Fibroblast of lung (primary cell): ENCODE results near the gene PDS5B. TPM values are rescaled to one million over a fixed set of nuclear protein-coding genes. Genes with fewer than 3 reads are reported as not detected.
A peak's percentile ranks its signal among the peaks of the same experiment; 100 is the strongest.

Experiments used
- DNase-seq, 2 donors: peaks; one replicate each; pipeline versions ENCODE4 v3.0.0 to v3.0.0-alpha.2; 2010; ENCODE audit warnings: low read depth in 2 of 2
- H2AFZ ChIP-seq: 2 replicates; pipeline ENCODE4 v1.5.1; 2012; ENCODE audit warnings: low read length, control low read depth, inconsistent platforms
- H3K27ac ChIP-seq: 2 replicates; pipeline ENCODE4 v1.5.1; 2011; ENCODE audit warnings: low read length, control low read depth; ENCODE audit not compliant: insufficient read depth
- H3K27me3 ChIP-seq: 2 replicates; pipeline ENCODE4 v1.5.1; 2011; ENCODE audit warnings: mild to moderate bottlenecking, low read length; ENCODE audit not compliant: control insufficient read depth, insufficient read depth
- H3K36me3 ChIP-seq: 2 replicates; pipeline ENCODE4 v1.5.1; 2011; ENCODE audit warnings: low read length; ENCODE audit not compliant: control insufficient read depth, insufficient read depth
- H3K4me1 ChIP-seq: 2 replicates; pipeline ENCODE4 v1.5.1; 2011; ENCODE audit warnings: low read length; ENCODE audit not compliant: control insufficient read depth, insufficient read depth; ENCODE audit errors: extremely low read depth
- H3K4me2 ChIP-seq: 2 replicates; pipeline ENCODE4 v1.5.1; 2011; ENCODE audit warnings: low read length, control low read depth; ENCODE audit not compliant: insufficient read depth; ENCODE audit errors: extremely low read depth
- H3K4me3 ChIP-seq, 4 experiments: fragments of 200-600 bp in 1 of 4; sonication (generic) in 1 of 4; replicated peaks in 1 of 4; 2 replicates each; pipeline ENCODE4 v1.5.1; 2011 to 2016; ENCODE audit warnings: low read length in 4 of 4, low read depth in 3 of 4, mild to moderate bottlenecking in 3 of 4, control low read depth in 2 of 4, inconsistent platforms in 1 of 4, mixed read lengths in 1 of 4; ENCODE audit not compliant: insufficient read depth in 1 of 4; ENCODE audit errors: control extremely low read depth in 1 of 4
- H3K79me2 ChIP-seq: 2 replicates; pipeline ENCODE4 v1.5.1; 2012; ENCODE audit warnings: mild to moderate bottlenecking, low read length, inconsistent platforms; ENCODE audit not compliant: control insufficient read depth, insufficient read depth
- H3K9ac ChIP-seq: 2 replicates; pipeline ENCODE4 v1.5.1; 2011; ENCODE audit warnings: mild to moderate bottlenecking, low read length, control low read depth; ENCODE audit not compliant: insufficient read depth
- H3K9me3 ChIP-seq: 2 replicates; pipeline ENCODE4 v1.5.1; 2012; ENCODE audit warnings: low read depth, low read length; ENCODE audit not compliant: control insufficient read depth, insufficient read depth
- H4K20me1 ChIP-seq: 2 replicates; pipeline ENCODE4 v1.5.1; 2011; ENCODE audit warnings: low read length; ENCODE audit not compliant: control insufficient read depth, insufficient read depth; ENCODE audit errors: extremely low read depth
- CTCF ChIP-seq, 2 donors: IDR thresholded peaks in 1 of 2; conservative IDR thresholded peaks in 1 of 2; 1 replicate in 1 of 2; 2 replicates in 1 of 2; pipeline ENCODE4 v1.5.1; 2011 to 2012; ENCODE audit warnings: low read length in 2 of 2, control low read depth in 1 of 2, inconsistent platforms in 1 of 2, low read depth in 1 of 2, mild to moderate bottlenecking in 1 of 2
- EZH2 ChIP-seq: IDR thresholded peaks from 2 replicates; pipeline ENCODE4 v1.5.1; 2012; ENCODE audit warnings: low read length, control low read depth, mild to moderate bottlenecking; ENCODE audit errors: missing control alignments
- polyA plus RNA-seq, 2 donors: library from polyadenylated mRNA; depleted of rRNA in 1 of 2; stranded (reverse) in 1 of 2; unstranded in 1 of 2; fragments of >200 nt; gene quantifications; 2 replicates each; pipeline ENCODE4 v1.2.1, GENCODE V29; 2011 to 2012; ENCODE audit warnings: missing spikeins in 1 of 2
- total RNA-seq: library from RNA; depleted of rRNA; stranded (reverse); fragments of >200 nt; gene quantifications from 2 replicates; pipeline ENCODE4 v1.2.1, GENCODE V29; 2014

PDS5B gene
- total and polyA plus RNA-seq, 2 donors (not counting 1 experiment from before 2014, with no cell fraction given), result 18.6 to 25.6 TPM

DNA sequence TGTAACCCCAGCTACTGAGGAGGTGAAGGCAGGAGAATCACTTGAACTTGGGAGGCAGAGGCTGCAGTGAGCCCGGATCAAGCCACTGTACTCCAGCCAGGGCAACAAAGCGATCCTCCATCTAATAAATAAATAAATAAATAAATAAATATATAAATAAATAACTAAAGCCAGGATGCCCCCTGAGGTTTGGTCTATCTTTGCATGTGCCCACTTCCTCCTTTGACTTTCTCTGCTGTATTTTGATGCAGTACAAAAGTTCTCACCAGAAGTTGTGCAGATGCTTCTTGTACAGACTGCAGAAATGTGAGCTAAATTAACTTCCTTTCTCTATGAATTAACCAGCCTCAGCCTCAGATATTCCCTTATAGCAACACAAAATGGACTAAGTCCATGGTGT lies 41.2 kb upstream of the PDS5B start:
- Histone ChIP-seq H3K27ac (no peak overlapping the region), H3K36me3 (no peaks in the 10 kb centered on the region), H3K4me2 (no peak overlapping the region), H3K79me2 (no peaks in the 10 kb centered on the region), H3K9me3 (no peaks in the 10 kb centered on the region), H4K20me1 (no peaks in the 10 kb centered on the region), H3K9ac (no peak overlapping the region), H2AFZ (no peak overlapping the region), H3K4me3 (no peak overlapping the region), H3K27me3 (no peaks in the 10 kb centered on the region), H3K4me1 (no peaks in the 10 kb centered on the region)
- TF ChIP-seq CTCF (conservative IDR thresholded peaks at IDR 0.05 in 1 of 2, IDR thresholded peaks at IDR 0.05 in 1 of 2; ENCODE audit: low read depth in 1 of 2, low read length in 2 of 2) (no peak), EZH2 (no peak)
- DNase-seq, result no peak

DNA sequence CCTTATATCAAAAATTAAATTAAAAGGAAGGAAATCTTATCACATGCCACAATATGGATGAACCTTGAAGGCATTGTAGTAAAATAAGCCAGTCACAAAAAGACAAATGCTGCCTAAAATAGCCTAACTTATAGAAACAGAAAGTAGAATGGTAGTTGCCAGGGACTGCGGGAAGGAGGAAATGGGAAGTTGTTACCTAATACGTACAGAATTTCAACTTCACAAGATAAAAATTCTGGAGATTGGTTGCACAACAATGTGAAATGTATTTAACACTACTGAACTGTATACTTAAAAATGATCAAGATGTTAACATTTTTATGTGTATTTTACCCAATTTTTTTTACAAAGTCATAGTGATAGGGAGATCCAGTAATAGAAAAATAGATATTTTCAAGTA lies 37.4 kb upstream of the PDS5B start:
- Histone ChIP-seq H3K4me1 (no peaks in the 10 kb centered on the region), H3K9ac (no peak overlapping the region), H3K4me2 (peak overlapping the region; percentile 51), H2AFZ (no peak overlapping the region), H3K9me3 (no peaks in the 10 kb centered on the region), H3K27ac (no peak overlapping the region), H4K20me1 (no peaks in the 10 kb centered on the region), H3K27me3 (no peaks in the 10 kb centered on the region), H3K36me3 (no peaks in the 10 kb centered on the region), H3K4me3 (peak overlapping the region in 1 of 4 experiments; percentile 15), H3K79me2 (no peaks in the 10 kb centered on the region)
- DNase-seq, result peak in 1 of 2 donors; percentile 57
- TF ChIP-seq CTCF (conservative IDR thresholded peaks at IDR 0.05 in 1 of 2, IDR thresholded peaks at IDR 0.05 in 1 of 2; ENCODE audit: low read depth in 1 of 2, low read length in 2 of 2), result no peak
- no peak for TF ChIP-seq EZH2

GRCh38 chr13:32549788-32550187 lies 36.5 kb upstream of the PDS5B start:
- Histone ChIP-seq H3K4me1 (no peaks in the 10 kb centered on the region), H3K36me3 (no peaks in the 10 kb centered on the region), H4K20me1 (no peaks in the 10 kb centered on the region), H3K4me3 (no peak overlapping the region), H3K27ac (no peak overlapping the region), H3K9me3 (no peaks in the 10 kb centered on the region), H3K79me2 (no peaks in the 10 kb centered on the region), H3K27me3 (no peaks in the 10 kb centered on the region), H2AFZ (no peak overlapping the region), H3K4me2 (no peak overlapping the region), H3K9ac (no peak overlapping the region)
- DNase-seq, result no peak
- no peak for TF ChIP-seq CTCF (conservative IDR thresholded peaks at IDR 0.05 in 1 of 2, IDR thresholded peaks at IDR 0.05 in 1 of 2; ENCODE audit: low read depth in 1 of 2, low read length in 2 of 2)
- no peak for TF ChIP-seq EZH2
